HG02870 (cell line): ENCODE measurements around the gene BCAP31.
"Not testable (repeated sequence)": the region's sequence is repeated elsewhere in the genome, so short reads cannot be mapped to it uniquely, and the experiment has no call there.

Source experiments
- ATAC-seq: cut with Tn5 transposase; IDR thresholded peaks from one replicate; pipeline ENCODE4 v1.9.1; 2021; ENCODE audit warnings: mild to moderate bottlenecking, moderate library complexity; ENCODE audit not compliant: unreplicated experiment

The BCAP31 gene

GRCh38 chrX:153685156-153685536 is 39.0 kb downstream of the BCAP31 start:
- no peak for ATAC-seq

- ATAC-seq = no peak
Measured at GRCh38 chrX:153684467-153685155, 39.6 kb downstream of the BCAP31 start.

GRCh38 chrX:153683486-153683885 is 40.7 kb downstream of the BCAP31 start:
- not testable (repeated sequence) for ATAC-seq

- ATAC-seq = no peak
Measured at GRCh38 chrX:153681175-153681574, 43.0 kb downstream of the BCAP31 start.

GRCh38 chrX:153674219-153674851 is 49.9 kb downstream of the BCAP31 start:
- ATAC-seq = no peak

- no peak for ATAC-seq
Measured at GRCh38 chrX:153673428-153674218, 50.6 kb downstream of the BCAP31 start, which contains the start of gene PNCK. Gene PNCK (minus strand): TSS chrX:153673813. CDS start chrX:153673076, 737 bp downstream.

GRCh38 chrX:153672531-153673427 is 51.4 kb downstream of the BCAP31 start:
- no peak for ATAC-seq

- ATAC-seq = no peak
Measured at GRCh38 chrX:153671589-153672530, 52.3 kb downstream of the BCAP31 start.

GRCh38 chrX:153670748-153671588 is 53.2 kb downstream of the BCAP31 start:
- ATAC-seq = no peak

- ATAC-seq = no peak
Measured at GRCh38 chrX:153669901-153670731, 54.1 kb downstream of the BCAP31 start.

GRCh38 chrX:153669174-153669890 is 54.9 kb downstream of the BCAP31 start:
- ATAC-seq = no peak

GRCh38 chrX:153668423-153669173 is 55.6 kb downstream of the BCAP31 start:
- ATAC-seq = no peak

GRCh38 chrX:153667956-153668396 is 56.2 kb downstream of the BCAP31 start:
- no peak for ATAC-seq

GRCh38 chrX:153667281-153667955 is 56.8 kb downstream of the BCAP31 start:
- ATAC-seq = no peak

GRCh38 chrX:153665726-153666306 is 58.4 kb downstream of the BCAP31 start:
- ATAC-seq = no peak
